Vagina (tissue), 2 donors: ENCODE data around the gene PPM1E.

Experiments
- POLR2AphosphoS5 ChIP-seq, 2 donors: sonication (generic); formaldehyde crosslinking; IDR thresholded peaks; one replicate each; pipeline ENCODE4 v1.9.0; 2017; ENCODE audit warnings: antibody characterized with exemption in 2 of 2, mild to moderate bottlenecking in 2 of 2, low read depth in 1 of 2; ENCODE audit not compliant: insufficient read depth in 1 of 2
- TF ChIP-seq, protein P1 (sequence below), 3 experiments: fragments of 450-650 bp in 2 of 3; fragments of 200-600 bp in 1 of 3; sonication (generic) in 1 of 3; IDR thresholded peaks; one replicate each; pipeline ENCODE4 v1.5.1; 2017 to 2019; ENCODE audit warnings: antibody characterized with exemption in 3 of 3, mild to moderate bottlenecking in 2 of 3, moderate library complexity in 2 of 3

DNA sequence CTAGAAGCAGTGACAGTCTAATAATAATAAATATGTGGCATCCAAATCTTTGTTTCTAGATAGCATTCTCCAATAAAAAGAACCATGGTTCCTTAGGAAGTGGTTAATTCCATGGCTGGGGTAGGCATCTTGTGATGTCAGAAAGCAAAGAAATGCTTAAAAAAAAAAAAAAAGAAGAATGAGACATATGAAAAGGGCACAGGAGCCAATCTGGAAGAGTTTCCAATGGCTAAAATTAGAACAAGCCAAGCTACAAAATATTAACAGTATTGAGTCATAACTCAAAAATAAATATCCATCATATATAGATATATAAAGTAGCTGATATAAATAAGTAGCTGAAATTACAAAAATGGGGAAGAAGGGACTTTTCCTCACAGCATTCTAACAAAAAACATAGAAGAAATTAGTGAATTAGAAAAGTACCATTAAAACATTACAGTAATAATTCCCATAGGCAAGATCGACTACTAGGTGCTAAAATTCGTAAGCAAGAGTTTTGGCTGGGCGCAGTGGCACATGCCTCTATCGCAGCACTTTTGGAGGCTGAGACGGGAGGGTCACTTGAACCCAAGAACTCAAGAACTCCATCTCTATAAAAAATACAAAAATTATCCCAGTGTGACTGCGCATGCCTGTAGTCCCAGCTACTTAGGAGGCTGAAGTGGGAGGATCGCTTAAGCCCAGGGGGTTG lies 239.7 kb downstream of the PPM1E start:
- TF ChIP-seq, protein P1, sequence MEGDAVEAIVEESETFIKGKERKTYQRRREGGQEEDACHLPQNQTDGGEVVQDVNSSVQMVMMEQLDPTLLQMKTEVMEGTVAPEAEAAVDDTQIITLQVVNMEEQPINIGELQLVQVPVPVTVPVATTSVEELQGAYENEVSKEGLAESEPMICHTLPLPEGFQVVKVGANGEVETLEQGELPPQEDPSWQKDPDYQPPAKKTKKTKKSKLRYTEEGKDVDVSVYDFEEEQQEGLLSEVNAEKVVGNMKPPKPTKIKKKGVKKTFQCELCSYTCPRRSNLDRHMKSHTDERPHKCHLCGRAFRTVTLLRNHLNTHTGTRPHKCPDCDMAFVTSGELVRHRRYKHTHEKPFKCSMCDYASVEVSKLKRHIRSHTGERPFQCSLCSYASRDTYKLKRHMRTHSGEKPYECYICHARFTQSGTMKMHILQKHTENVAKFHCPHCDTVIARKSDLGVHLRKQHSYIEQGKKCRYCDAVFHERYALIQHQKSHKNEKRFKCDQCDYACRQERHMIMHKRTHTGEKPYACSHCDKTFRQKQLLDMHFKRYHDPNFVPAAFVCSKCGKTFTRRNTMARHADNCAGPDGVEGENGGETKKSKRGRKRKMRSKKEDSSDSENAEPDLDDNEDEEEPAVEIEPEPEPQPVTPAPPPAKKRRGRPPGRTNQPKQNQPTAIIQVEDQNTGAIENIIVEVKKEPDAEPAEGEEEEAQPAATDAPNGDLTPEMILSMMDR (IDR thresholded peaks at IDR 0.05) = no peak
- no peak for TF ChIP-seq POLR2AphosphoS5 (IDR thresholded peaks at IDR 0.05; ENCODE audit: insufficient read depth in 1 of 2, low read depth in 1 of 2)
